GM10248 (cell line): ENCODE results near the gene DLGAP1.

Experiments
- CTCF ChIA-PET: fragments of 300-600 bp; sonication (Branson Sonifier 250); formaldehyde crosslinking; extraction: SDS; loops from one replicate; lab custom pipeline; 2021; ENCODE audit warnings: antibody characterized with exemption; lab: Yijun Ruan, JAX
- POLR2A ChIA-PET: fragments of 350-650 bp; sonication (Branson Sonifier 250); formaldehyde crosslinking; extraction: SDS; loops from one replicate; lab custom pipeline; 2020; ENCODE audit warnings: antibody characterized with exemption; lab: Yijun Ruan, JAX
- DNase-seq: peaks from one replicate; pipeline ENCODE4 v3.0.0; 2012; ENCODE audit errors: extremely low spot score
- CTCF ChIP-seq: IDR thresholded peaks from 2 replicates; pipeline ENCODE4 v1.5.1; 2012; ENCODE audit warnings: mild to moderate bottlenecking, low read depth; ENCODE audit errors: extremely low read depth, missing control alignments, control extremely low read depth

The DLGAP1 gene

GRCh38 chr18:3875376-3875775 lies 579.7 kb downstream of the DLGAP1 start:
- POLR2A ChIA-PET = no interaction called here
- TF ChIP-seq CTCF = no peak
- DNase-seq = no peak
- CTCF ChIA-PET = interaction anchor here (1.3 to 1.7 kb wide), 2 partner anchors 14 to 104 kb away, joined by 3 to 4 read pairs; no protein-coding TSS in a partner anchor

- no peak for TF ChIP-seq CTCF
- DNase-seq = no peak
- POLR2A ChIA-PET = no interaction called here
- CTCF ChIA-PET = interaction anchor here (1.7 kb wide), 1 partner anchor 104 kb away, joined by 4 read pairs; no protein-coding TSS in a partner anchor
Measured at GRCh38 chr18:3874581-3874980, 580.5 kb downstream of the DLGAP1 start.

- ChIA-PET CTCF (interaction anchor here (1.7 kb wide), 1 partner anchor 103 kb away, joined by 4 read pairs; no protein-coding TSS in a partner anchor), POLR2A (no interaction called here)
- TF ChIP-seq CTCF = no peak
- DNase-seq = no peak
Measured at GRCh38 chr18:3874125-3874524, 581.0 kb downstream of the DLGAP1 start.

- POLR2A ChIA-PET = no interaction called here
- DNase-seq = no peak
- CTCF ChIA-PET = no interaction called here
- TF ChIP-seq CTCF = no peak
Measured at GRCh38 chr18:3873698-3874097, 581.4 kb downstream of the DLGAP1 start.

GRCh38 chr18:3873211-3873610 lies 581.9 kb downstream of the DLGAP1 start:
- no peak for TF ChIP-seq CTCF
- ChIA-PET POLR2A (no interaction called here), CTCF (no interaction called here)
- DNase-seq = no peak

- TF ChIP-seq CTCF = no peak
- CTCF ChIA-PET = no interaction called here
- POLR2A ChIA-PET = no interaction called here
- no peak for DNase-seq
Measured at GRCh38 chr18:3872641-3873040, 582.5 kb downstream of the DLGAP1 start.

- no peak for DNase-seq
- ChIA-PET POLR2A (no interaction called here), CTCF (no interaction called here)
- no peak for TF ChIP-seq CTCF
Measured at GRCh38 chr18:3871687-3872086, 583.4 kb downstream of the DLGAP1 start.
